HG02571 (cell line): Measurements from ENCODE around the gene CPZ.
"Not testable (repeated sequence)": the region's sequence is repeated elsewhere in the genome, so short reads cannot be mapped to it uniquely, and the experiment has no call there.

Experiments used
- ATAC-seq: cut with Tn5 transposase; IDR thresholded peaks from one replicate; pipeline ENCODE4 v1.9.1; 2021; ENCODE audit warnings: mild to moderate bottlenecking, moderate library complexity; ENCODE audit not compliant: unreplicated experiment

CPZ gene

DNA sequence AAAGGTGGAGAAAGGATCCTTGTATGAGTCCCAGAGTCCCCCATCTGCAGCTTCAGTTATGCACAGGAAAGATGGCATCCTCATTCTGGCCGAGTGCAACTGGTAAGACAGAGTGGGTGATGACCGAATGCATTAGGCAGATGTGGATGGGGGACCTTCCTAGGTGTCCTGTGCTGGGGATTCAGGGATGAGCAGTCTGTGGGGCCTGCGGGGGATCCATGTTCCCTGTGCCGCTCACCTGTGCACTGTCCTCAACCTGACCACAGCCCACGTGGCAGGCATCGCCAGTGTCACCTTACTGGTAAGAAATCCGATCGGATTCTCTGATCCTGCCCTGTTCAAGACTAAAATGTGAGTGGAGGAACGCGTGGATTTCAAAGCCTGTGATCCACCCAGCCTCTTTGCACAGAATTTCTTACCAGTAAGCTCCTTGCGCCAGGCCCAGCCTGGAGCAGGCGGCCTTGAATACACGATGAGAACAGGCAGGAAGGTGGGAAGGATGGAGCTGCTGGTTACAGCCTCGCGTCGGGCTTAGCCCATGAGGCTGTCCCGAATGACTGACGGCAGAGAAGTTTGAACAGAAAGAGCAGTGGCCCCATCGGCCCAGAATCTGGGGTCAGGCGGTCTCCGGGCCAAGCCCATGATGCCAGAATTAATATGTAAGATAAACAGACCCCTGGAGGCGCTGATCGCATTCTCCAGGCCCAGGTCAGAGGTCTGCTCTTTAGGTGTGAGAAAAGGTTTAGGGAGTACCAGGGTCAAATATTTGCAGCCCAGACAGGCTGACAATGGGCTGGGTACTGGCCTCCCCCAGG lies 56.5 kb downstream of the CPZ start:
- no peak for ATAC-seq

DNA sequence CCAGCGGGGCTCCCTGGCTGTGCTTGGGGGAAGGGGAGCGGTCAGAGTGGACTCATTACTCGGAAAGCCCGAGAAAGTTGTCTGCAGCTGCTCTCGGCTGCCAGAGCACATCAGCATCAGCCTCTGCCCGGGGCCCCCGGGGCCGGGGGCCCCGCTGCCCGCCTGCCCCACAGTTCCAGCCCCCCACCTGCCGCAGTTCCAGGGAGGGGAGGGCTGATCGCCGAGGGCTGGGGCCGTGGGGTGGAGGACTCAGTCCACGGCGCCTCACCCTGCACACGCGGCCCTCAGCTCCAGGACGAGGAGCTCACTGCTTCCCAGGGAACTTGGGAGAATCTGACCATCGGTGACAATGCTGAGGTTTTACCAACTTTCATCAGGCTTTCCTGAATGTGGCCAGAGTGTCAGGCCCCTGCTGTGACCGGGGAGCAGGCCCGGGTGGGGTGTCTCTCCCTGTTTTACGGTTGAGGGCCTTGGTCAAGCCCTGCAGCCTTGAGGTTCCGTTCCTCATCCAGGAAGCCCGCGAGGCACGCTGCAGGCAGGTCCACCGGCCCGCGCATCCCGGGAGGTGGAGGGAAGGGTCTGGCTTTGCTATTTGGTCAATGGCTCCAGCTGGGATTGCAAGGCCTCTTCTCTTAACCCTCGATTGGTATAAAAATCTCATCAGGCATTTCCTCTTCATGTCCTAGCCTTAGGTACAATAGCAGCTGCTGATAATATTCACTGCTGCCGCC lies 57.2 kb downstream of the CPZ start:
- no peak for ATAC-seq

DNA sequence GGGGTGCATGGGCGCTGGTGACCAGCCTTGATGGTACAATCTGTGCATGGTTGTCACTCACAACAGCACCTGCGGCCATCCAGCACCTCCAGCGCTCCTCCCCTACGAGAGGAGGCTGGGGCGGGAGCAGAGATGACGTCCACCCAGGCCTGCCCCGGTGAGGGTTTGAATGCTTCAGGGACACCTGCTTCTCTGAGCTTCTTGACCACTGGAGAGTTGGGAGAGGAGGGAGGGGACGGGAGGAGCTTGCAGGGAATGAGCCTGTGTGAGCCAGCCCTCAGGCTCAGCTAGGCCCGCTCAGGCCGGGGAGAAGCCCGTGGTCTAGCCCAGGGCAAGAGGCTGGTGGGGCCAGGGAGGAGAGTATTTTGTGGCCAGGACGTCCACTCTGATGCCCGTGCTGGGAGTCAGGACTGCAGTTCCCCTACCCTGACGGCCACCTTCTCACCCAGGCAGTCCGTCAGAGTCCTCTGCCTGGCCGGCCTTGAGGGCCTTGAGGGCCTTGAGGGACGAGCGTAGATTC lies 59.2 kb downstream of the CPZ start:
- ATAC-seq = no peak

DNA sequence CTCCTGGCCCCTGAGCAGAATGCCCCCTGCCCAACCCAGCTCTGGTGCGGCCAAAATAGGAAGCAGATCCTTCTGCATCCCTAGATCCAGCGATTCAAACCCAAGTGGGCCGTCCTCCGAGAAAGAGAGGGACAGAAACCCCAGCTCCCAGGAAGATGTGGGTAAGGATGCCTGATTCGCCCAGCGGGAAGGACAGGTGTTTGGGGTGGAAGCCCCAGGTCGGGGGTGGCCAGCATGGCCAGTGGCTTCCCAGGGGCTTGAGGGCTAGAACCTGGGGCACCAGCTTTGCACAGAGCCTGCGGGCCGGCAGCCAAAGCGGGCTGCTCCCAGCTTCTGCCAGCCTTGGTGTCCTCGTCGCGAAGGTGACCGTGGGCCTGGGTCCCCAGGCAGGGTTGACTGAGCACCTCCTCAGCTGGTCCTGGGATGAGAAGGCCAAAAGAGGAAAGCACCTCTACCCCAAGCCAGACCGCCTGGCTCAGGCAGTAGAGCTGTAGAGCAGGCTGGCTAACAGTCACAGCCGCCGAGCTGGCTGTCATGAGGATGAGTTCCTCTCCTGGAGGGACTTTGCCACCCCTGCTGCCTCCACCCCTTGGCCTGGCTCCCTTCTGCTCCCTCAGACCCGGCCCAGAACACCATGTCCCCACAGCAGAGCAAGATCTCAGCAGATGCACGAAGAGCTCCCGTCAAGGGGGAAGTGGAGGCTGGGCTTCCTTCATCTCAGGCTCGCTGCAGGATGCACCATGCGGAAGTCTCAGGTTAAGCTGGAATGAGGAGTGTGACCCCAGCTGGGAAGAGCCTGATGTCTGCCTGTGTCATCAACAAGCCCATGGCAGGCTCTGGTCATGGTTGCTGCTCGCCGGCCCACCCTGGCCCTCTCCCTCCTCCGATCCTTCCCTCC lies 59.9 kb downstream of the CPZ start:
- no peak for ATAC-seq

DNA sequence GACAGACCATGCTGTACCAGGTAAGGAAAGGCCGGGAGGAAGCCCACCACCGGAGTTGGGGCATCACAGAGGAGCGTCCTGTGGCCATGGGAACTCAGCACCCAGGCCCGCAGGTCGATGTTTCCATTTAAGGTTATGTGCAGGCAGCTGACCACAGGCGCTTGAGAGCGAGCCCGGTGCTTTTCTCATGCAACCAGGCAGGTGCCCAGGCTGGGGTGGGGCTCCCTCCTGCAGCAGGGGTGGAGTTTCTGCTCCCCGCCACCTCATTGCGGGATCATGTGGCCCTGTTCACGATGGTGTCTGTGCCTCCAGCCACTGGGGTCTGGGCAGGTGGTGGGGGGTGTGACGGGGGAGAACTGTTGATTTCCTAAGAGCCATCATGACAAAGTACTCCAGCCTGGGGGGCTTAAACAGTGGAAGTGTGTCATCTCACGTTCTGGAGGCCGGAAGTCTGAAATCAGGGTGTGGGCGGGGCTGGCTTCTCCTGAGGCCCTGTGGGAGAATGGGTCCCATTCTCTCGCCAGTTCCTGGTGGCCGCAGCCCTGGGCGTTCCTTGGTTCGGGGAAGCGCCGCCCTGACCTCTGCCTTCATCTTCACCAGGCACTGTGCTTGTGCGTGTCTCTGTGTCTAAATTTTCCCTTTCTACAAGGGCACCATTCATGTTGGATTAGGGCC lies 60.9 kb downstream of the CPZ start:
- ATAC-seq = no peak

DNA sequence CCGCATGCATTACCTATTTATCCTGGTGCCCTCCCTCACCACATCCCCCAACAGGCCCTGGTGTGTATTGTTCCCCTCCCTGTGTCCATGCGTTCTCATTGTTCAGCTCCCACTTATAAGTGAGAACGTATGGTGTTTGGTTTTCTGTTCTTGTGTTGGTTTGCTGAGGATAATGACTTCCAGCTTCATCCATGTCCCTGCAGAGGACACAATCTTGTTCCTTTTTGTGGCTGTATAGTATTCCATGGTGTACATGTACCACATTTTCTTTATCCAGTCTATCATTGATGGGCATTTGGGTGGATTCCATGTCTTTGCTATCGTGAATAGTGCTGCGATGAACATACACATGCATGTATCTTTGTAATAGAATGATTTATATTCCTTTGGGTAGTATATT lies 61.6 kb downstream of the CPZ start:
- ATAC-seq = not testable (repeated sequence)

DNA sequence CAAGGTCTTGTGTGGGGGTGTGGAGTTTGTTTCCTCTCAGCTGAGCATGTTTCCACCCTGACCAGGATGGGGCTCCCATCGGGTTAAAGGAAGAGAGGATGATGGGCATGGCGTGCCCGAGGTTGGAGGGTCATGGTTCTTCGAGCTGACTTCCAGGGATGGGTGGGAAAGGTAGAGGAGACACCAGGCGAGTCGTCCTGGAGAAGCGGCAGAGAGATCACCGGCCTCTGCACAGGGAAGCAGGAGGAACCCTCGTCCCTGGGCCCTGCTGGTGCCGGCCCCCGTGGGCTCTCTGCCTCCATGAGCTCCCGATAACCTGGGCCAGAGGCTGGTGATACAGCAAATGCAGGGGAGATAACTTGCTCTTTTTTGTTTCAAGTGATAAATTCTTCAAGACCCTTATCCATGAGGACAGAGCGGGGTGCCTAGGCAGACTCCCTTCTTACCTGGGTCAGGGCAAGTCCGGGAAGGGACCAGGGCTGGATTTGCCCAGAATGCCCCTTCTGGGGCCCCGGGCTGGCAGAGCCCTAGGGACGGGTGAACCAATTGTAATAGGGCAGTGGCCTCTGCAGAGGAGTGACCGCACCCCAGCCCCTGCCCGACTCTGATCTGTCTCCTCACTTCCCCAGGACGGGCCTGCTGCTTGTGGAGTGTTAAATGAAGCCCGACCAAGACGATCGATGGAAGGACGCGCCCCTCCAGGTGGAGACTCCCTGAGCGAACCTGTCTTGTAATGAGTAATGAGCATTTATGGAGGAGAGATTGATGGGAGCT lies 63.0 kb downstream of the CPZ start:
- no peak for ATAC-seq

DNA sequence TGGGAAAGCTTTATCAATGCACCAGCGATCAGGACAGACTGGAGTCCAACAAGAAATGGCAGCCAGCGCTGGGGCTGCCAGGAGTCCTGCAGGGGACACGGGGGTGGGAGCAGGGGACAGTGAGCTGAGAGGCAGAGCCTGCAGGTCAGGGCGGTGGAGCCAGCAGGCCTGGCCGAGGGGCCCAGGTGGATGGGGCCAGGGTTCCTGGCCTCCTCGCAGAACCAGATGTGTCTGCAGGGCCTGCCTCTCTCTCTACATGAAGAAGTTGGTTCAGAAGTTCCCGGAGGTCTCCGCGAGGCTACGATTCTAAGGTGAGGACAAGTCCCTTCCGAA lies 63.6 kb downstream of the CPZ start:
- ATAC-seq = no peak

DNA sequence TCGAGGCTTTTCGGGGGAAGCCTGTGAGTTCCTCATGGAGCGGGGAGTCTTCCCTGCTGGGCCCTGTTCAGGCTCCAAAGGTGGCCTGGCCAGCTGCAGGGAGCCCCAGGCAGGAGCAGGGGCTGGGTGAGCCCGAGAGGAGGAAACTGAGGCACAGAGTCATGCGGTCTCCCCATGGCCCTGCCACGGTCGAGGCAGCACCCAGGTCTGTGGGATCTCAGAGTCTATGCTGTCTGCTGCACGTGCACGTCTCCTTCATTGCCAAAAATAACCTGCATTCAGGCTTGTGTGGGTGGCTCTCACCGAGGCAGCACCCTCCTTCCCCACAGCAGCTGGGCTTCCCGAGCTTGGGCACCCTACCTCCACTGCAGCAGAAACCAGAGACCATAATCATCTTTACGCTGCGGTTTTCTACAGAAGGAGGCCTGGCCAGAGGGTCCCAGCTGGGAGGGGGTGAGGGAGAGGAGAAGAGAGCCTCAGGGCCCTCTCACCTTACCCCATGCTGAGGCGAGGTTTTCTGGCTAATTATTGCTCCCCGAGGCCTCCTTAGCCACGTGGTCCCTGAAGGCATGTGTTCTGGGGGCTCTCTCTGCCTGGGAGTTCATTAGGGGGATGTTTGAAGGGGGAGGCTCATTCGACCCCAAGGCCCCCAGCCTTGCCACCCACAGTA lies 64.3 kb downstream of the CPZ start:
- no peak for ATAC-seq

DNA sequence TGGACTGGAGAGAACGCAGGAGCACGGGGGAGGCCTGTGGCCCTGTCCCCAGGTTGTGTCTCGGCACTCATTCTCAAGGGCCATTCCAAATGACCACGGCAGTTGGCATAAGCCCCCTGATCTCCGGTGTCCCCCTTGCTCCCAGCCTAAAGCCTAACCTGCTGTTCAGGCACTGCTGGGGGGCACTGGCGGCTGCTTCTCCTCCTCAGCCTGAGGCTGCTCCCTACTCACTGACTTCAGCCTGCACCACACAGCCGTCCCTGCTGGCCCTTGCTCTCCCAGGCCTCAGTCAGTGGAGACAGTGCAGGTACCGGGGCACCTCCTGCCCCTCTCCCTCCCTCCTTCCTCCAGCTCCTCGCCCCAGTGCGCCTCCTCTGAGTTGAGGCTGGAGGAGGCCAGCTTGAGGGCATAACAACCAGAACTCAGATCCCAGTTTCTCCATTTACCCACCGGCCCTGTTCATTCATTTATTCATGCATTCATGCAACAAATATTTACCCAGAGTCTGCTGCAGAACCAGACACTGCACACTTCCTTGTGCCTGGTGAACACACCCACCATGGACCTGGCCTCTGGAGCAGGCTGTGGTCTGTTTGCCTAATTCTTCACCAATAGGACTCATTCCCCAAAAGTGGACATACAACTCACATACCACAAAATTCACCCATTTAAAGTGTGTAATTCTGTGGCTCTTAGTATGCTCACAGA lies 65.0 kb downstream of the CPZ start:
- ATAC-seq = no peak

DNA sequence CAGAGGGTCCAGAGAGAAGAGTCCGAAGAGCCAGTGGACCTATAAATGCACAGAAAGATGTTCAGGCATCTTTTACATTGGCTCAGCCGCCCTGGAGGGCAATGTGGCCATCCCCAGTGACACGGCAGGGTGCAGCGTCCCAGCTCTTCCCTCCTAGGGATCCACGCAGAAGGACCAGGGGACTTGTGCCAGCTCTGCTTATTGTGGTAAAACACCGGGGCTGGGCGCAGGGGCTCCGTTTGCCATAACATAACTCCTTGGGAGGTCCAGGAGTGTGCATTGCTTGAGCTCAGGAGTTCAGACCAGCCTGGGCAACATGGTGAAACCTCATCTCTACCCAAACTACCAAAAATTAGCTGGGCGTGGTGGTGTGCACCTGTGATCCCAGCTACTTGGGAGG lies 70.2 kb downstream of the CPZ start:
- ATAC-seq = no peak

DNA sequence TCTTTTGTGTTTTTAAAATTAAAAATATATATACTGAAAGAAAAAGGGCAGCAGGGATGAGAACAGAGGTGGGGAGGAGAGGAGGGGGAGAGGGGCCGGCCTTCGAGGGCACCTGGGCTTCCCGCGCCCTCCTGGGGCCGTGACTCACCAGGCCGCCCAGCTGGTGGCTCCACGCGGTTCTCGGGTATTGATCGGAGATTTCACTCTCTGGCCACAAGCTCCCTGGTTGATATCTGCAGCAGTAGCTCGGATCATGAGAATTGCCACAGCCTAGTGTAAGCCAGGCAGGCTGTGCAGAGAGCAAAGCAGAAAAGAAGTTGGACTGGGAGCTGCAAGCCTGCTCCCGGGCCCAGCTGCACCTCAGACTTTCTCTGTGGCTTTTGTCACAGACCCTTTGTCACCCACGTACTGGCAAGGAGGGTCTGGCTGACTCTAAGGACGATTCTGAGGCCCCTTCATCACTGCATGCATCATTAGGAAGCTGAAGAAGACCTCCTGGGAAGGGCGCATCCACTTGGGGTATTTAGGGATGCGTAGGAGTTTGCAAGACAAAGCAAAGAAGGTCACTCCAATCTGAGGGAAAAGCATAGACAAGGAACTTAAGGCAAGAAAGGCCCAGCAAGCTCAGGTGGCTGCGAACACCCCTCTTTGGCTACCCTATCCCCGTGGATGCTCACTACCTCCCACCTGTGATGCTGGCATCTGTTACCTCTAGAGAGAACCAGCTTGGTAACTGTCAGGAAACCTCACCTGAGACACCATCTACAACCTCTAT lies 71.7 kb downstream of the CPZ start:
- ATAC-seq = no peak

DNA sequence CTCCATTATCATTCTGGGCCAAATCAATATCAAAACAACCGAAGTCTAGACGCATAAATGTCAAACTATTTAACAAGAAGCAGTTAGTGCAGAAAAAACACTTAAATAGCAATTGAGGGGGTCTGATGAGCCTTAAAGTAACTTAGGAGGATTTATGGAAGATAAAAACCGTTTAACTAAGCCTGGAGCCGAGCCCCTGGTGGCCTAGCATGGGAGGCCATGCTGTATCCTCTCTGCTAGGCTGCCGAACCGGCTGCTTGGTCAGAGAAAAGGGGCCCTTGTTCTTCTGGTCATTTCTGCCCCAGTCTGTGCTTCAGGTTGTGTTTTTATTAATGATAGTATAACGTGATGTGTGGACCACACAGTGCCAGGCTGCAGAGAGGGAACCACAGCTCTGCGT lies 72.4 kb downstream of the CPZ start:
- no peak for ATAC-seq

DNA sequence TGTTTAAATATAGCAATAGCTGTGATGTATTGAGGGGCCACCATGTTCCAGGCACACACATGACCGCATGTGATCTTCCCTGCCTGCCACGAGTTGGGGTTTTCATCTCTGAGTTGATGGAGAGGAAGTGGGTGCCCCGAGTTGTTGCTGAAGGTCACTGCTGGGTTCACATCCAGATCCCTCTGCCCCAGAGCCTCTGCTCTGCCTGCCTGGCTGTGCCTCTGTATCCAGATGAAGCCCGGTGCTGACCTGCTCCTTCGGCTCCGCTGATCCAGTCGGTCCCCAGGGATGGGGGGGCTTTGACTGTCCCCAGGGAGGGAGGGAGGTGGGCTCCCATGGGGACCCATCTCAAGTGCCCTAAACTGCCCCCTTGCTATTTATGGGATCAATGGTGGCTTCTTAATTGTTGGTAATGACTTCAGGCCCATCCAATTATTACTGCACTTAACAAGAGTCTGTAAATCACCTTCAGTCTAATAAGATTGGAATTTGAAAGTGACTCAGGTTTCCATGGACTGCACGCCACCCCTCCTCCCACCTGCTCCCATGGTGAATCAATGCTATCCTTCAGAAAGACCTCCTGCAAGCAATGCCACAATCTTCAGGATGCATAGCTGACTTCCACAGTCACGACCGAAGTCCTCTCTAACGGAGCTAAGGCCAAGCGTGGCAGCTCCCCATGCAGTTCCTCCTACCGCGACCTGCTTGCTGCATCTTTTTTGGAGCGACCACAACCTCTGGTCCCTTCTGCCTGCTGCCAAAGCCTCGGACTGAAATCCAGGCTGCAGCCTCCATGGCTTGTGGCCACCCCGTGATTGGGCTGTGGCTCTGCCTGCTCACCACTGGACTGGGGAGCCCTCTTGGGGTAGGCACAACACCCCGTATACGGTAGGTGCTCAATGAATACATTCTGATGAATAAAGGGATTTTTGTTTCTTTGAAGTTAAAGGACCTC lies 73.1 kb downstream of the CPZ start:
- ATAC-seq = no peak

DNA sequence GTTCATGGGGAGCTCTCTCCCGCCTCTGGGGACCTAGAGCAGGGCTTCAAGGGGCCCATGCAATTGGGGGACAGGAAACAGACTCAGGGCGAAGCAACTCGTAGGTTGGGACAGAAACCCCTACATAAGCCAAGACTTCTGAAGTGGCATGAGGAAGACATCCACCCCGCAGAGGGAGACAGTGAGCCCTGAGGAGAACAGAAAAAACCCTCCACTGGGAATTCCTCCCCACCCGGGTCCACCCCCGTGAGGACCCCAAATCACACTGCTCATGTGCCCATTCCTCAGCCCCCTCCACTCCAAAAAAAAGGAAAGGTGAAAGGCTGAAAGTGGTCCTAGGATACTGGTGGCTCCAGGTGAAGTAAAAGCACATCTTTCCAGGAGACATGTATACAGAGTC lies 74.0 kb downstream of the CPZ start:
- no peak for ATAC-seq
